Ureter (tissue), 1 donor: ENCODE measurements around the gene MTR. TPM values are rescaled to one million over a fixed set of nuclear protein-coding genes. Genes with fewer than 3 reads are reported as not detected.
"Not testable (repeated sequence)": the region's sequence is repeated elsewhere in the genome, so short reads cannot be mapped to it uniquely, and the experiment has no call there.

Source experiments
- DNase-seq: peaks from one replicate; pipeline ENCODE4 v3.0.0-alpha.2; 2020; ENCODE audit warnings: low spot score
- total RNA-seq: library from RNA; stranded (reverse); gene quantifications from one replicate; pipeline ENCODE4 v1.2.4, GENCODE V29; 2023
- donor health status: DM: yes; HTN: yes; CAD: no.

MTR gene
- total RNA-seq, 1 donor from 2014 or later: 72.0 TPM

DNA sequence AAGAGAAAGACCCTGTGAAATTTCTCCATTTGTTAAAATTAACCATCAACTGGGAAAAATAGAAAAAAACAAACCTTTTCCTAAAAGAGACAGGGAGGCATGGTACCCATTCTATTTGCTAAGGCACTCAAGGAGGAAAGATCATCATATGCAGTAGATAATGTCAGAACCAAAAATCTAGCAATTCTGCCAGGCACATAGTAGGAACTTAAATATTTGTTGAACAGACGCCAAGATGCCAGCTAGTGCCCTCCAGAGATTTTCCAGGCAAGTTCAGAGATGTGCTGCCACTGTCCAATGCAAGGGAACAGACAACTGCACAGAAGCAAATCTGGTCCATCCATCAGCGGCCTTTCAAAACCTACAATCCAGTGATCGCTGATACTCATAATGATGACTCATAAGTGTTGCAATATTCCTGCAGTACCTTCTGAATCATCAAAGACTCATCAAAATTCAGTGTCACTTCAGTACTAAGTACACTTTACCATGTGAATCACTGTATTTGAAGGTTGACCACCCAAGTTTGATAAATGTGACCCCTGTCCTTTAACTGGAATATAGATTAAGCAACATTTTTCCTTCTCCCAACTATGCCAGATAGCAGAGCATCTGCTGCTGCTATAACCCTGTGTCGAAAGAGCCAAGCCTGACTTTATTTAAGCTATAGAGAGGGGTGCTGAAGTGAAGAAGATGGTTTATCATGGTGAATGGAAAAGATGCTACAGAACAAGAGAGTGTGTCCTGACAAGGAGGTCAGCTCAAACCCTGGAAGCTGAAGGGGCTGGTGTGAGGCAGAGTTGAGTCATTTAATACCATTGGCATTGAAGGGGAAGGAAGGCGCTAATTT, 110.0 kb downstream of the MTR start:
- DNase-seq: no peak

DNA sequence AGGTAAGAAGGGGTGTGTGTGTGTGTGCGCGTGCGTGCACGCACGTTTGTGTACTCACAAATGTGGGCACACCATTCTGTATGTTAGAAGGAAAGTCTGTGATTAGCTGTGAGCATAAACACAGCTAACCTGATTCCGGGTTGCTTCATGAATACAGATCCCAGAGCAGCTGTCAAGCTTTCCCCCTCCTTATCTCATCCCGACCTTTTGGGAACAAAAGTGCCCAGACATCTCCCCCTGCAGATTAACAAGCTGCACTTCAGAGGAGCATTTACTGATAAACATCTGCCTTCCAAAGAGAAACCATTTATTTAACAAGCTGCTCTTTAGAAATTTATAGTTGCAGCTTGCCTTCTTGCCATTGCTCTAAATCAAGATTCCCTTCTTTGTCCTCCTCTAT, 112.1 kb downstream of the MTR start:
- no peak for DNase-seq

DNA sequence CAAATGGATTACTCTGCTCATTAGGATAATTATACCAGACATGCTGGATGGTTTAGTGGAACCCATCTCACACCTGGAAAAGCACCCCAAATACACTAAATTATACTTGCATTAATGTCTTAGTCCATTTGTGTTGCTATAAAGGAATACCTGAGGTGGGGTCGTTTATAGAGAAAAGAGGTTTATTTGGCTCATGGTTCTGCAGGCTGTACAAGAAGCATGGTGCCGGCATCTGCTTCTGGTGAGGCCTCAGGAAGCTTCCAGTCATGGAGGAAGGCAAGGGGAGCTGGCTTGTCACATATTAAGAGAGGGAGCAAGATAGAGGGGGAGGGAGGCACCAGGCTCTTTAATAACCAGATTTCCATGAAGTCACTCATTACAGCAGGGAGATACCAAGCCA, 113.6 kb downstream of the MTR start:
- no peak for DNase-seq

DNA sequence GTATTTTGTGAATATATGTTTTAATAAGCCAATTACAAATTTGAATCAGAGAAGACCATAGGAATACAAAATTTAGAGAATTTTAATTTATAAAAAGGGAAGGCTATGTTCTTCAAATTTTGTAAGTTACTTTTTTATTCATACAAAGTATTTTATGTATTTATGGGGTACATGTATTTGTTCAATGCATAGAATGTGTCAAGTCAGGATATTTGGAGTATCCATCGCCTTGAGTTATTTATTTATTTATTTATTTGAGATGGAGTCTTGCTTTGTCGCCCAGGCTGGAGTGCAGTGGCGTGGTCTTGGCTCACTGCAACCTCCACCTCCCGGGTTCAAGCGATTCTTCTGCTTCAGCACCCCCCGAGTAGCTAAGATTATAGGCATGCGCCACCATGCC, 116.0 kb downstream of the MTR start:
- not testable (repeated sequence) for DNase-seq

DNA sequence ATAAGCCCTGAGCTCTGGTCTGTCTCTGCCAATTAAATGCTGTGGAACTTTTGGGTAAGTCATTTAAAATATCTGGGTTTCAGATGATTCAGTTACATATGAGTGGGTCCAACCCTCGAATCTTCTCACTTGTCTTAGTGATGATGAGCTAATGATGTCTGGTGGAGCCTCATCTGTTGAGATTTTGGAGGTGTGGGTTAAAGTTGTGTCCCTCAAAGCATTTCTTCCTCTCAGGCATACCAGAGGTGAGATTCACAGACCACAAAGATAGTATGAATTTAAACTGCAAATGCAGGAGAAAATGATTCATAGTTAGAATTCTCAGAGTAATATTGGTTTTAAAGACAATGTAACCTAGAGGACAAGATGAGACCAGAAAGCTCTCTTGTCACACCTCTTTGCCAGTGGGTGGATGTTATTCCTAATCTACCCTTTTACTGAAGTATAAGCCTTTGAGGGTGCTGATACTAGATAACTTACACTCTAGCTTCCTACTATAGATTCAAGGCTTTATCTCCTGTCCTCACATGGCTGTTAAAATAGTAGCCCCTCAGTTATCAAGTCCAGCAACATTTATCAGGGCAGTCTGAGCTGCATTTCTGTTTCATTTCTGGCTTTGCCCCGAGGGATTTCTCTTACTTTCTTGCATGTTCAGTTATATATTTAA, 118.4 kb downstream of the MTR start:
- no peak for DNase-seq

DNA sequence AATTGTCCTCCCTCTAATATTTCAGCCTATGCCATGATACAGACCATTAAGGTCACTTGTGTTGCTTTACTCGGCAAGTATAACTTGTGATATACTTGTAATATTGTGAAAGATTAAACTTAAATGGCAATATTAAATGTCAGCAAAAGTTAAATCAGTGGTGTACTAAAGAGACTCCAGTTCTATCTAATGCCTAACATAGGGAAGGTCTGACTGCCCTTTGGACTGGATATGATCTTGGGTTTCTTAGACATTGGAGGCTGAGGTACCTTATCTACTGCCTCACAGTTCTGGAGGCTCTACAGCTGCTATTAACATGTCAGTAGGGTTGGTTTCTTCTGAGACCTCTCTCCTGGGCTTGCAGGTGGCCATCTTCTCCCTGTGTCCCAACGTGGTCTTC, 119.3 kb downstream of the MTR start:
- no peak for DNase-seq

DNA sequence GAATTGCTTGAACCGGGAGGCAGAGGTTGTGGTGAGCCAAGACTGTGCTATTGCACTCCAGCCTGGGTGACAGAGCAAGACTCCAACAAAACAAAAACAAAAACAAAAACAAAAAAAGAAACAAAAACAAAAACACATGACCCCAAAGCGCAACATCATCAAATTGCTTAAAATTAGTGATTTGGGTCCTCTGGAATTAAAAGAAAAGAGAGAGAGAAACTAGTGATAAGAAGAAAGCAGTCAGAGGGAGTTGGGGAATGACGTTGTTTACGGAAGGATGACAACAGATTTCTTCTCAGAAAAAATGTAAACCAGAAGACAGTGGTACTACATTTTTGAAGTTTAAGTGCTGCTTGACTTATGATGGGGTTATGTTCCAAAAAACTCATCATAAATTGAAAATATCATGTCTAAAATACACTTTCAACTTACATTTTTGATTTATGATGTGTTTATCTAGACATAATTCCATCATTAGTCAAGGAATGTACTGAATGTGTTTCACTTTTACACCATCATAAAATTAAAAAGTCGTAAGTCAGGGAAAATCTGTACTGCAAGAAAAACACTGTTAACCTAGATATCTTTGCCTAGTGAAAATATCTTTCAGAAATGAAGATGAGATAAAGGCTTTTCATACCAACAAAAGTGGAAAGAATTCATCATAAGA, 121.2 kb downstream of the MTR start:
- no peak for DNase-seq

DNA sequence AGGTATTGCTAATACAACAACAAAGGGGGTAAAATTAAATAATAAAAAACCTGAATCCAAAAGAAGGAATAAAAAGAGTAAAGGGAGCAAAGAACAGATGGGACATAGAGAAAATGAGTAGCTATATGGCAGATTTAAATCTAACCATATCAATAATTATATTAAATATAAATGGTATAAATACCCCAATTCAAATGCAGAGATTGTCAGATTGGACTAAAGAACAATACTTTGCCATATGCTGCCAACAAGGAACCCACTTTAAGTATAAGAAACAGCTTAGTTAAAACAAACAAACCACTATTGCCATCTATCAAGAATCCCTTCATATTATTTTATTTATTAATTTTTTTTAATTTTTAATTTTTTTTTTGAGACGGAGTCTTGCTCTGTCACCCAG, 122.4 kb downstream of the MTR start:
- DNase-seq: no peak

DNA sequence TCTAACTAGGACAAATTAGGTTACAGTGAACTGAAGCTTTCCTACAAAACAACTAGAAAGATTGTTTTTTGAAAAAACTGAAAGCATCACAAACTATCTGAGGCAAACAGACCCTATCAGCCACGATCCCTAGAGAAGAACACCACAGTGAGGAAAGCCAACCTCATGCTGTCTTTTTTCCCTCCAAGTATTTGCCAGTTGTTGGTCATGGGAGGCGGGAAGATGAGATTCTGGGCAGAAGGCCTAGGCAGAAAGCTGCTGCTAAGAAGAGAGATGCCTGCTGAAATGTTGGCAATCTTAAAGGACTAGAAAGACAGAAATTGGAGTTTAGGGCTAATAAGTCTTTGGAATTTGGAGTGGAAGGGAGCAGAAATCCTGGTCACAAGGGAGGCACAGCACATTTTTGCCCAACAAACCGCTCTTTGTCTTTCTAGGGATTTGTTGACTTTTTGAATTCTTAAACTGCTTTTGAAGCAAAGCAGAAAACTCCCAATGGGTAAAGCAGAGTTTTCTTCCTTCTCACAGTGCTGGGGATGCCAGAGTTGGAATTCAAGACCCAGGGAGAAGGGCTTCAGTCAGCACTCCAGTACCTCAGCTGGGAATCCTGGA, 125.3 kb downstream of the MTR start:
- DNase-seq: no peak

DNA sequence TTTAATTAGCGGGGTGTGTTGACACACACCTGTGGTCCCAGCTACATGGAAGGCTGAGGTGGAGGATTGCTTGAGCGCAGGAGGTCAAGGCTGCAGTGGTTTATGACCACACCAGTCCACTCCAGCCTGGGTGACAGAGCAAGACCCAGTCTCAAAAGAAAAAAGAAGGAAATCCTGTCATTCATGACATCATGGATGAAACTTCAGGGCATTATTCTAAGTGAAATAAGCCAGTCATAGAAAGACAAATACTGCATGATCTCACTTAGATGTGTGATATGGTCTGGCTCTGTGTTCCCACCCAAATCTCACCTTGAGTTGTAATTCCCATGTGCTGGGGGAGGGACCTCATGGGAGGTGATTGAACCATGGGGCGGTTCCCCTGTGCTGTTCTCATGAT, 126.5 kb downstream of the MTR start:
- DNase-seq: no peak

DNA sequence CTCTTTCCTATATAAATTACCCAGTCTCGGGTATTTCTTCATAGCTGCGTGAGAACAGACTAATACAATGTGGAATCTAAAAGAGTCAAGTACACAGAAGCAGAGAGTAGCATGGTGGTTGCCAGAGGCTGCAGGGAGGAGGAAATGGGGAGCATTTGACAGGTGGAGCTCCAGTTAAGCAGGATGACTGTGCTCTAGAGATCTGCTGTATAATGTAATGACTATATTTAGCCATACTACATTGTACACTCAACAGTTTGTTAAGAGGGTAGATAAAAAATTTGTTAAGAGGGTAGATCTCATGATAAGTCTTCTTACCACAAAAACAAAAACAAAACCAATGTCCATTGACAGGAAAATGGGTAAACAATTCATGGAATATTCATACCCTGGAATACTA, 127.1 kb downstream of the MTR start:
- DNase-seq: no peak

DNA sequence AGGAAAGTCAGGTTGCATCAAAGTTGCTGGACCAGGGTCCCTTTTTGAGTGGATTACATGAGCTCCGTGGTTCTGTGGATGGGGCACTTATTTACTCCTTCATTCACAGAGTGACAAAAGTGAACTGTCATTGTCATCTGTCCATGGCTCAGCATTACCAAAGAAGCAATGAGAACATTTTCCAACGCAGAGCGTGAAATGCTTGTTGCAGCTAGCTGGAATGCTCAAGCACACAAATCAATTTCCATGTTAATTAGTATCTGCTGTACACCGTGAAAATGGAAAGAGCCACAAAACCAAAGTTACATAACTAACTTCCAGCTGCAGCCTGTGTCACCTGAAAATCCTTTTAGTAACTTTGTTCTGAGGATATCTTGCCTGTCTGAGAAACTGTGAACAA, 130.3 kb downstream of the MTR start:
- no peak for DNase-seq

DNA sequence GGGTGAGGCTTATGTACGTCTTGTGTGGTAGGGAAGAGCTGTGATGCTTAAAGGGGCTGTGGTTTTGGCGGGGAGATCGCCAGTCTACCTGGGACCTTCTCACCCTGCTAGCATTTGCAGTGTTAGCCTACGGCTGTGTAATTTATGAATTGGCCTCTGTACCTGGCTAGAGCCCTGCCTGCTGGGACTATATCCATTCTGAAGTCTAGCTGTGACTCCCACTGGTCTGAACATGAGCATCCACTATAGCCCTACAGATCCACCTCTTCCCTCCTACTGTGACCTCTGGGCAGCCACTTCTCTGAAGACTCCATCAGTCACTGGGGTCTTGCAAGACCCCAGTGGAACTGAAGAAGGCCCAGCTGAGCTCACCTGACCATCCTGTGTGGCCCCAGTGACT, 135.4 kb downstream of the MTR start:
- no peak for DNase-seq

DNA sequence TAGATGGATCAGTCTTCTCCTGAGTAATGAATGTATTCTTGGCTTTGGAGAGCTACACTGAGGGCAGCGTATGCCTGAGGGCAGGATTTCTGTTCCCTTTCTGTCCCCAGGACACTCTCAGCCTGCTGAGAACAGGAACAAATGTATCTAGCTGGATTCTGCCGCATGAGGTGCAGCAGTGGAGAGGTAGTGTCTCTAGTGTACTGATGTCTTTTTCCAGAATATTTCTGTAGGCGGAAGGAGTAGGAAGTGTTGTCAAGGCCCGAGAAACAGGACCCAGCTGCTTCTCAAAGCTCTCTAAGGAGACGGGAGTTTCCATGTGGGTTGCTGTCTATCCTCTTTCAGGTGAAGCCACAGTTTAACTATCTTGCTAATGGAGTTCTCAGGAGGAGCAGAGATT, 143.7 kb downstream of the MTR start:
- no peak for DNase-seq

DNA sequence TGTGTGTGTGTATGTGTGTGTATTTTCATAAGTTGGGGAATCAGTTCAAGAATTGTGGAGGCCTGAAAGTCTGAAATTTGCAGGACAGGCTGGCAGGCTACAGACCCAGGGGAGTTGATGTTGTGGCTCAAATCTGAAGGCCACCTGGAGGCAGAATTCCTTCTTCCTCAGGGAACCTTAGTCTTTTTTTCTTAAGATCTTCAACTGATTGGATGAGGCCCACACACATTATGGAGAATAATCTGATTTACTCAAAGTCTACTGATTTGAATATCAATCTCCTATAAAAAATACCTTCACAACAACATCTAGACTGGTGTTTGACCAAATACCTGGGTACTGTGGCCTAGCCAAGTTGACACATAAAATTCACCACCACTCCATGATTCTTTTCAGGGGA, 147.3 kb downstream of the MTR start:
- DNase-seq: no peak

DNA sequence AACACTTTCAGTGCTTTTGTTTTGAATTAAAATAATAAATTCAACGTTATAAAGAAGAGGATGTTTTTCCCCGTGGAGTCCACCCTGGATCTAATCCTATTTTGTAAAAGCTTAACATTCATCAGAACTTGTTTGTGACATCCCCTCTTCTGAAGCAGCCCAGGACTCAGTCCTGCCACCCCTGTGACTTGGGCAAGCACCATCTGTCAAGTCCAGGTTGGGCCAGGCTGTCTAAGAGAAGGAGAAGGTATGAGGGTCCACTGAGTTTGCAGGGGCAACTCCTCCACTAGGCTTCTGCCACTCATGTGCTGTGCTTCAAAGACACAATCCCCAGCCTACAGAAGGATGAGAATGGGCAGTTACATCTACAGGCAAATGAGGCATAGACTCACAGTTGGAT, 149.5 kb downstream of the MTR start:
- DNase-seq: no peak

DNA sequence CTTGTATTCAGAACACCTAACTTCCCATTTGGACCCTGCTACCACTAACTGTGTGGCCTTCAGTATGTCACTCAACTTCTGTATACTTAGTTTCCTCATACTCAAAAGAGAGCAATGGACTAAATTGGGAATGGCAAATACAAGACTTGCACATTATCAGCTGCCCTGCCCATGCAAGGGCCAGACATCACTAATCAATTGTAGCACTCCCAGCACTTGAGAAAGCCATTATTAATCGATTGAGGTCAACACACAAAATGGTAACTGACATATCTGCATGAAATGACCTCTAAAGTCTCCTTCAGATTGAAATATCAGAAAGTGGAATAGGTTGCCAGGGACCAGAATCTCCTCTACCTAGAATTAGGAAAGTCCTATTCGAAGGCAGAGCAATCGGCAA, 149.9 kb downstream of the MTR start:
- DNase-seq: no peak

DNA sequence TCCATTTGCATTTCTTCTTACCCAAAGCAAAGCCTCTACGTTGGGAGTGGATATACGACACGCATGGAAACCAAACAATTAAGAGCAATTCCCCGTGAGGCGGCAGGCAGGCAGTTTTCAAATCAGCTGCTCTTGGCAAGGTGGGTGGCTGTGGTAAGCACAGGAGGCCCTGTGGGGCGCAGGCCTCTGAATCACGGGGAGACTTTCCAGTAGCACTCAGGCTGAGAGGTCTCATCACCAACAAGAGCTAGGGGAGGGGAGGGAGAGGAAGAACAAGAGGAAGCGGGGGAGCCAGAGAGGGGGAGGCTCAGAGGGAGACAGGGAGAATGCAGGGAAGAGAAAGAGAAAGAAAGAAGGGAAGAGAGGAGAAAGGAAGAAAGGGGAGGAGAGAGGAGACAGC, 152.7 kb downstream of the MTR start:
- DNase-seq: no peak

DNA sequence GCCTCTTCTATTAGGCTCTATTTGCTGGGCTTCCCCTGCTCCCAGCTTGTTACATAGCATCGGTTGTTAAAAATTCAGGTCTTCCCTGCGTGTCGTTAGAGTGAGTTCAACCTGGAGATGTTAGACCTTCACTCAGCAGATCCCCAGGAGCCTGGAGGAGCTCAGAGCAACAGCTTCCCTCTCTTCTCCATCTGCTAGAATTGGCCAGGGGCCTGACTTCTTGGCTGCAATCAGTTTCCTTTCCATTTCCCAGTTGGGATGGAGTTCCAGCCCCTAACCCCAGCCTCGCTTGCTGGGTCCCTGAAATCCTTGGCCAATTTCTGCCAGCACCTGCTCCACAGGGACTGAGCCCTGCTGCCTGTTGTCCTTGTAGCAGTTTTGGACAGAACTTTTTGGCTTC, 153.3 kb downstream of the MTR start:
- no peak for DNase-seq

DNA sequence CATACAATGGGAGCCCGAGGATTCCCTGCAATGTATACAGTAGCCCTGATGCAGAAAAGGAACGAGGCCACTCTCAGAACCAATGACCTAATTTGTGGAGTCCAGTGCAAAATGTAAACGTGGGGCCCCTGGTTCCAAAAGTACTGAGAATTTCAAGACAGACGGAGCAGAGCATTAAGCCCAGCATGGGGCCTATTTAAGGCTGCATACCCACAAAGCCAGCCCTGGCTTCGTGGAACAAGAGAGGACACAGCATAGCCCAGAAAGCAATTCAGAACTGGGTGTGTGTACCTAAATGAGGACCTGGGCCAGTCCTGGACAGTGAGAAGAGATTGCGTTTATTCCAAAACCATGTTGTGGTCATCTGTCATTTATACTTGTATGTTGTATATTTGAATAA, 153.9 kb downstream of the MTR start:
- DNase-seq: no peak

DNA sequence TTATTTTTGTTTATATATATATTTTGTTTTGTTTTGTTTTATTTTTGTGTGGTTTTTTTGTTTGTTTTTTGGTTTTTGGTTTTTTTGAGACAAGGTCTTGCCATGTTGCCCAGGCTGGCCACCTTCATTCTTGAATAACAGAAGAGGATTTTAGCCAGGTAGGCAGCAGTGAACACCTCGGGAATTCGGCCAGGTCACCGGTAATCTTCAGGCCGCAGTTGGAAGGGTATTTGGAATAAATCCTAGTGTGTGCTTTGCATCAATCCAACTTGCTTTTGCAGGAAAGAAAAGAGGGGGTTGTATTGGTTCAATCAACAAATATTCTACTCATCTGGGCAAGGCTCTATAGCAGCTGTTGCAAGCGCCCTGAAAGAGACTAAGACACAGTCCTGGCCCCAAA, 155.3 kb downstream of the MTR start:
- DNase-seq: no peak

DNA sequence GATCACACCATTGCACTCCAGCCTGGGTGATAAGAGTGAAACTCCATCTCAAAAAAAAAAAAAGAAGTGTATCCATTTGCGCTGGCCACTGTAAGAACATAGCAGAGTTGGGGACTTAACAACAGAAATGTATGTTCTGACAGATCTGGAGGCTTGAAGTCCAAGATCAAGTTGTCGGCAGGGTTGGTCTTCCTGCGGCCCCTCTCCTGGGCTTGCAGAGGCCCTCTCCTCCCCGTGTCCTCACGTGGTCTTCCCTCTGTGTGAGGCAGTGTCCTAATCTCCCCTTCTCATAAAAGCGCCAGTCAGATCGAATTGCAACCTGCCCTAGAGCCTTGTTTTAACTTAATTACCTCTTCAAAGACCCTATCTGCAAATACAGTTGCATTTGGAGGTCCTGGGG, 156.6 kb downstream of the MTR start:
- DNase-seq: no peak
